ENCODE results near the gene SNAPC1.

SNAPC1 gene

GRCh38 chr14:61761959-61762786 is at the start of gene SNAPC1:
Gene SNAPC1, plus strand, starts transcription at chr14:61762420. Its CDS starts 41 bp downstream, at chr14:61762461.
- TF ChIP-seq CTCF (IDR thresholded peaks at IDR 0.05; ENCODE audit: insufficient read depth, low read depth, low read length, missing control alignments): no peak
- H3K4me3 ChIP-seq (ENCODE audit: low read length): peak within 1 kb of the TSS; percentile 89
- DNase-seq (ENCODE audit: low read depth): peak; percentile 98

GRCh38 chr14:61713724-61714437 is 48.3 kb upstream of the SNAPC1 start:
- H3K4me3 ChIP-seq (ENCODE audit: low read length): no peak overlapping the region
- no peak for TF ChIP-seq CTCF (IDR thresholded peaks at IDR 0.05; ENCODE audit: insufficient read depth, low read depth, low read length, missing control alignments)
- no peak for DNase-seq (ENCODE audit: low read depth)

GRCh38 chr14:61716956-61717355 is 45.3 kb upstream of the SNAPC1 start:
- no peak overlapping the region for H3K4me3 ChIP-seq (ENCODE audit: low read length)
- DNase-seq (ENCODE audit: low read depth): no peak

GRCh38 chr14:61718039-61718438 is 44.2 kb upstream of the SNAPC1 start:
- H3K4me3 ChIP-seq (ENCODE audit: low read length): no peak overlapping the region
- no peak for TF ChIP-seq CTCF (IDR thresholded peaks at IDR 0.05; ENCODE audit: insufficient read depth, low read depth, low read length, missing control alignments)
- no peak for DNase-seq (ENCODE audit: low read depth)

More at GRCh38 chr14:61716956-61717355, 45.3 kb upstream of the SNAPC1 start:
- TF ChIP-seq CTCF (IDR thresholded peaks at IDR 0.05; ENCODE audit: insufficient read depth, low read depth, low read length, missing control alignments): no peak

- no peak for DNase-seq (ENCODE audit: low read depth)
Observed at GRCh38 chr14:61719344-61720293, 42.6 kb upstream of the SNAPC1 start.

More at GRCh38 chr14:61719344-61720293, 42.6 kb upstream of the SNAPC1 start:
- TF ChIP-seq CTCF (IDR thresholded peaks at IDR 0.05; ENCODE audit: insufficient read depth, low read depth, low read length, missing control alignments): no peak
- no peak overlapping the region for H3K4me3 ChIP-seq (ENCODE audit: low read length)
